ENCODE measurements around the gene AKR1B1. TPM values are rescaled to one million over a fixed set of nuclear protein-coding genes. Genes with fewer than 3 reads are reported as not detected.

AKR1B1 gene
- total RNA-seq, 2 experiments from 2014 or later: 60.6 to 65.5 TPM

GRCh38 chr7:134419875-134420274 is 39.0 kb downstream of the AKR1B1 start:
- Mint-ChIP-seq H3K36me3 (ENCODE audit: low read depth) (no peaks in the 10 kb centered on the region), H3K27ac (no peak overlapping the region), H3K27me3 (no peaks in the 10 kb centered on the region), H3K4me3 (no peak overlapping the region), H3K9me3 (no peaks in the 10 kb centered on the region), H3K4me1 (ENCODE audit: low read depth) (no peaks in the 10 kb centered on the region)
- ATAC-seq (ENCODE audit: poor library complexity): no peak
- no peak overlapping the region for H3K4me3 ChIP-seq (ENCODE audit: low read length)
- H3K4me1 ChIP-seq (ENCODE audit: insufficient read depth, low read length): no peaks in the 10 kb centered on the region
- no peak for TF ChIP-seq CTCF (IDR thresholded peaks at IDR 0.05)
- intact Hi-C loops (cut with DNase I, micrococcal nuclease): no loop called here
- CTCF ChIA-PET: no interaction called here
- H3K27me3 ChIP-seq (ENCODE audit: control insufficient read depth in 1 of 2, insufficient read depth in 2 of 2, low read length in 2 of 2): no peaks in the 10 kb centered on the region
- no peak overlapping the region for H3K27ac ChIP-seq (ENCODE audit: low read depth in 1 of 2, low read length in 2 of 2)
- no peak for DNase-seq
- H3K36me3 ChIP-seq (ENCODE audit: insufficient read depth, low read length): no peaks in the 10 kb centered on the region
- POLR2A ChIA-PET: no interaction called here
- H3K9me3 ChIP-seq (ENCODE audit: control insufficient read depth in 1 of 2, insufficient read depth in 1 of 2, low read length in 2 of 2): no peaks in the 10 kb centered on the region

GRCh38 chr7:134419085-134419484 is 39.8 kb downstream of the AKR1B1 start:
- DNase-seq (no peak), ATAC-seq (ENCODE audit: poor library complexity) (no peak)
- CTCF ChIA-PET: no interaction called here
- no peaks in the 10 kb centered on the region for H3K4me1 Mint-ChIP-seq (ENCODE audit: low read depth)
- POLR2A ChIA-PET: no interaction called here
- no peaks in the 10 kb centered on the region for H3K36me3 ChIP-seq (ENCODE audit: insufficient read depth, low read length)
- H3K27me3 ChIP-seq (ENCODE audit: control insufficient read depth in 1 of 2, insufficient read depth in 2 of 2, low read length in 2 of 2): no peaks in the 10 kb centered on the region
- intact Hi-C loops (cut with DNase I, micrococcal nuclease): no loop called here
- no peak overlapping the region for H3K4me3 ChIP-seq (ENCODE audit: low read length)
- H3K4me1 ChIP-seq (ENCODE audit: insufficient read depth, low read length): no peaks in the 10 kb centered on the region
- no peak overlapping the region for H3K4me3 Mint-ChIP-seq
- H3K27me3 Mint-ChIP-seq: no peaks in the 10 kb centered on the region
- H3K36me3 Mint-ChIP-seq (ENCODE audit: low read depth): no peaks in the 10 kb centered on the region
- no peaks in the 10 kb centered on the region for H3K9me3 ChIP-seq (ENCODE audit: control insufficient read depth in 1 of 2, insufficient read depth in 1 of 2, low read length in 2 of 2)
- no peak overlapping the region for H3K27ac Mint-ChIP-seq
- no peaks in the 10 kb centered on the region for H3K9me3 Mint-ChIP-seq
- TF ChIP-seq CTCF (IDR thresholded peaks at IDR 0.05): no peak
- no peak overlapping the region for H3K27ac ChIP-seq (ENCODE audit: low read depth in 1 of 2, low read length in 2 of 2)

GRCh38 chr7:134415700-134416099 is 43.2 kb downstream of the AKR1B1 start:
- Mint-ChIP-seq H3K4me3 (no peak overlapping the region), H3K9me3 (no peaks in the 10 kb centered on the region), H3K27me3 (no peaks in the 10 kb centered on the region), H3K4me1 (ENCODE audit: low read depth) (no peaks in the 10 kb centered on the region), H3K36me3 (ENCODE audit: low read depth) (no peaks in the 10 kb centered on the region), H3K27ac (no peak overlapping the region)
- DNase-seq (no peak), ATAC-seq (ENCODE audit: poor library complexity) (no peak)
- no peak for TF ChIP-seq CTCF (IDR thresholded peaks at IDR 0.05)
- CTCF ChIA-PET: no interaction called here
- H3K4me1 ChIP-seq (ENCODE audit: insufficient read depth, low read length): no peaks in the 10 kb centered on the region
- no peaks in the 10 kb centered on the region for H3K36me3 ChIP-seq (ENCODE audit: insufficient read depth, low read length)
- H3K4me3 ChIP-seq (ENCODE audit: low read length): no peak overlapping the region
- H3K27ac ChIP-seq (ENCODE audit: low read depth in 1 of 2, low read length in 2 of 2): no peak overlapping the region
- no peaks in the 10 kb centered on the region for H3K9me3 ChIP-seq (ENCODE audit: control insufficient read depth in 1 of 2, insufficient read depth in 1 of 2, low read length in 2 of 2)
- POLR2A ChIA-PET: no interaction called here
- intact Hi-C loops (cut with DNase I, micrococcal nuclease): no loop called here
- no peaks in the 10 kb centered on the region for H3K27me3 ChIP-seq (ENCODE audit: control insufficient read depth in 1 of 2, insufficient read depth in 2 of 2, low read length in 2 of 2)
